OCI-M2 (cell line): ENCODE measurements around the gene PIMREG.
A peak's percentile ranks its signal among the peaks of the same experiment; 100 is the strongest.

Source experiments
- DNase-seq: peaks from one replicate; lab custom pipeline; 2025; ENCODE audit not compliant: unreplicated experiment; lab: John Stamatoyannopoulos, UW

Gene PIMREG, protein sequence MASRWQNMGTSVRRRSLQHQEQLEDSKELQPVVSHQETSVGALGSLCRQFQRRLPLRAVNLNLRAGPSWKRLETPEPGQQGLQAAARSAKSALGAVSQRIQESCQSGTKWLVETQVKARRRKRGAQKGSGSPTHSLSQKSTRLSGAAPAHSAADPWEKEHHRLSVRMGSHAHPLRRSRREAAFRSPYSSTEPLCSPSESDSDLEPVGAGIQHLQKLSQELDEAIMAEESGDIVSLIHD

GRCh38 chr17:6443692-6444570 lies at the start of gene PIMREG:
PIMREG (plus strand) TSS chr17:6444455; CDS start chr17:6445111, 656 bp downstream.
- DNase-seq = peak; percentile 29

DNA sequence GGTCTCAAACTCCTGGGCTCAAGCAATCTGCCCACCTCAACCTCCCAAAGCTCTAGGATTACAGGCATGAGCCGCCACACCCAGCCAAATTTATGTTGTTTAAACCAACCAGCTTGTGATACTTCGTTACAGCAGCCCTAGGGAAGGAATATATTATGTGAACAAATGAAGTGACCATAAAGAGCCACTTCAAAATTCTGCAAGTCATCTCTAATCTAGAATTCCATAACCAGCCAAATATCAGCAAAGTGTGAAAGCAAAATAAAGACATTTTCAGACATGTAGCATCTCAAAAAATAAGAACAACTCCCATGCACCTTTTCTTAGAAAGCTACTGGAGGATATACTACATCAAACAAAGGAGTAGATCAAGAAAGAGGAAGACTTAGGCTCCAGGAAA lies 45.3 kb upstream of the PIMREG start:
- DNase-seq = no peak

DNA sequence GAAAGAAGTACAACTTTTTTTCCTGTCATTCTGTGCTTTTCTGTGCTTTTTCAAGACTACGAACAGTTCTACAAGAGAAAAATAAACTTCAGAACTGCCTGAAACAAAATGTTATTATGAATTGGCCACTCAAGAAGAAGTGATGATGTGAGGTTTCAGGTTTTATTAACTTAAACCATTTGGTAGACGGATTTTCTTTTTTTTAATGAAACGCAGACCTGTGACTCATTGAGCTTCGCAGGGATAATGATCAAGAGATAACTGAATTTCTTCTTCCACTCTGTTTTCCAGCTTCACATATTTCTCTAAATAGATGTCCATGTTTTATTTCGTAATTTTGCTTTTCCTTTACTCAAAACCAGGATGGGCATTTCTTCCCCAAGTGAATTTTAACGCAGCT lies 42.0 kb upstream of the PIMREG start:
- DNase-seq = no peak

DNA sequence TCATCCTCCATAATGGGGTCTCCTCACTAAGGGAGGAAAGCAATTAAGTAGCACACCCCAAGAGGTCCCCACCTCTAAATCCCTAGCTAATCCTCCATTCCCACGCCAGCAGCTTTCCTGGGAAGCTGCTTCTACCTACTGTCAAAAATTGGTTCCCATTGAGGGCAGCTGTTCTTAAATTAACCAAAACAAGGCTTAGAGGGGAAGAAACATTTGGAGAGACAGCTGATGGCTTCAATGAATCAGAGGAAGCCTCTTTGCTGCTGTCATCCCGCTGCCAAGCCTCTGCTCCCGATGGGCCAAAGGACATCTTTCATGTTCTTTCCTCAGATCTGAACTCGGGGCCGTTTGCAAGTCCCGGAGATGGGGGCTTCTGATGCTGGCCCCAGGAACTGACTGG lies 36.0 kb upstream of the PIMREG start:
- DNase-seq = no peak

GRCh38 chr17:6408735-6409134 lies 35.5 kb upstream of the PIMREG start:
- no peak for DNase-seq

- DNase-seq = no peak
Measured at GRCh38 chr17:6413065-6413464, 31.2 kb upstream of the PIMREG start.

DNA sequence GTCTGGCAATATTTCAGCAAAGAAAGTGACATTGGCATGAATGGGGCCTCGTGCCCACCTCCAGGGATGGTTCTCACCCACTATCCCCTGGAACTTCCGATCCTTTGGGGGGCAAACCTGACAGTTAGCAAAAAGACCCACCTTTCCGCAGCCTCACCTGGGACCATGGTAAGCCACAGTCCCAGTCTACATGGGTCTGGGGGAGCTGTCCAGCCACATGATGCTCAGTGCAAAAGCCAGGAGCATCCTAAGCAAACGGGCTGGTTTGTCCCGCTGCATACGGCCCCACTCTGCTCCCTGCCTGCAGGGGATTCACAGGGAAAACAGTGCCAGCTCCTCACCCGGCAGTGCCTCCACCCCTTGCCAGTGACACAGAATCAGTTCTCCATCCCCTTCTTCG lies 28.6 kb upstream of the PIMREG start:
- DNase-seq = no peak

DNA sequence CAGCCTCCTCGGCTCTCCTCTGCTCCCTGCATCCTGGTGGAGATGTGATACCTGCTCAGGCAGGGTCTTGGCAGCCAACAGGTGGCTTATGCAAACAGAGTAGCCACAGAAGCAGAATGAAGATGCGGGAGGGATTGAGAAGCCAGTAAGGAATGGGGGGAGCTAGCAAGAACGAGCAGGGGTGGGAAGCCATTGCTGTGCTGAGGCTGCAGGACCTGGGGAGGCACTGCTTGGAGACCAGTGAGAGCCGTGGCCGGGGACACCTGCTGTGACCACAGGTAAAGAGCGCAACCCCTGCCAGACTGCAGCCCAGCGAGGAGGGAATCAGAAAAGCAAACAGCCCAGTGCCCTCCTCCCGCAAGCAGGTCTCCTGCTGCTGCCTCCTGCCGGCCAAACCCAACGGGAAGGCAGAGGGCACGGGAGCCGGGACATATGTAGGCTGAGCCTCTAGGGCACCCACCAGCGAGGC lies 24.0 kb upstream of the PIMREG start:
- no peak for DNase-seq

- no peak for DNase-seq
Measured at GRCh38 chr17:6421700-6422604, 22.3 kb upstream of the PIMREG start.

GRCh38 chr17:6422654-6423241 lies 21.5 kb upstream of the PIMREG start:
- no peak for DNase-seq

DNA sequence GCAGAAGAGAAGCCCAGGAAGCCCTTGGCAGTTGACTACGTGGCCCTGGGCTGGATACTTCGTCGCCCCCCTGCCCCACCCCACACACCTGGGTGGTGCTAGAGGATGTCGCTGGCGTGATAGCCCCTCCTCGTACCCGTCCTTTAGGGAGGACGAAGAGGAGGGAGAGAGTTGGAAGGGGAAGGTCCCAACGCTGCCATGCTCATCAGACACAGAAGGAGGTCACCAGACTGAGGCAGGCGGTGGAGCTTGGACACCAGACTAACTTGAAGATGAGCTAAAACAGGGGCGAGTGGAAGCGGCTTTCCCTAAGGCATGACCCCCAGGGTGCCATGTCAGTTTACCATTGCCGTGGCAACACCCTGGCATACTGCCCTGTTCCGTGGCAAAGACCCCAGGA lies 20.3 kb upstream of the PIMREG start:
- DNase-seq = no peak

GRCh38 chr17:6425407-6425806 lies 18.8 kb upstream of the PIMREG start:
- DNase-seq = no peak

DNA sequence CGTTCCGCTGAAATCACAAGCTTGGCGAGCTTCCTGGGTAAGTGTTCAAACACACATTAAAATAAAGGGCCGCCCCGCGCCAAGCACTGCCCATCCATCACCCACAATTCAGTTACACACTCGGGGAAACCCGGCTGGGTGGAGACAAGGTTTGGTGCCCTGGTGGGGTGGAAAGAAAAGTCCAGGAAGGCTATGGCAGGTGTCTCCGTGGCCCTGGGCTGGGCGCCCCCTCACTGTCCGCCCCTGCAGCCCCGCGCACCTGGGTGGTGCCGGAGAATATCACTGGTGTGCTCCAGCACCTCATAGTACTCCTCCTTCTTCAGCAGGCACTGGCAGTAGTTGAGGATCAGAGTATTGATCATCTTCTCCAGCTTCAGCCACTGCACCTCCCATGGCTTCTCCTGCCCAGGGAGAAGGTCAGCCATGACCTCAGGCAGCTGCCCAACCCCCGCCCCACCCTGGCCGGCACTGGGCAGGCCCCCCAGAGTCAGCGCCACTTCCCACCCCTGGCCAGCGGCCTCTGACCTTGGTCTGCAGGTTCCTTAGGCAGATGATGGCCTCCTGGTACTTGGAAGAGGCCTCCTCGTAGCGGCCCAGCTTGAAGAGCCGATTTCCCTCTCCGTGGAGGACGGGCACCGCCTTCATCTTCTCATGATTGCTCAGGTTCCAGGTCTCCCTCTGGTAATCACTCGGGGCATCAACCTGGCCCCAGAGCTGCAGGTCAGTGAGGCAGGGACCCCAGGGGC lies 17.7 kb upstream of the PIMREG start:
- no peak for DNase-seq

DNA sequence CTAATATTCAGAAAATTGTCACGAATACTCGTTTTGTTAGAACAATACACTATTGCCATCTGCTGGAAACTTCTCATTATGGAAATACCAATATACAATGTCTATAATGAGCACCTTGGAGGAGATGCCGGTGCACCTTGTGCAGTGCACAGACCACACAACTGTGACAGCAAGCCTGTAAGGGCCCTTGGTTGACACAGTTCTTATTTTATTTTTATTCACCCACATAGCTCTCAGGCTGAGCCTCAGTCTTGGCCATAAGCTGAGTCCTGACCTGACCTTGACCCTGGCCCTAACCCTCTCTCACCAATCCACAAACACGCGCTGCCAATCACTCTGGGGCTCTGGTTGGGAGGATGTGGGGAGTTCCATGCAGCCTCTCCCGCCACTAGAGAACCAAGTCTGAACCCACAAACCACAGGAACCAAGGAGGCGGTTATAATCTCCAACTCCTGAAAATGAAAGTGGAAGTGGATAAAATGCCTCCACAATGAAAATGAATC lies 16.9 kb upstream of the PIMREG start:
- DNase-seq = no peak

GRCh38 chr17:6428207-6428965 lies 15.9 kb upstream of the PIMREG start:
- DNase-seq = no peak

DNA sequence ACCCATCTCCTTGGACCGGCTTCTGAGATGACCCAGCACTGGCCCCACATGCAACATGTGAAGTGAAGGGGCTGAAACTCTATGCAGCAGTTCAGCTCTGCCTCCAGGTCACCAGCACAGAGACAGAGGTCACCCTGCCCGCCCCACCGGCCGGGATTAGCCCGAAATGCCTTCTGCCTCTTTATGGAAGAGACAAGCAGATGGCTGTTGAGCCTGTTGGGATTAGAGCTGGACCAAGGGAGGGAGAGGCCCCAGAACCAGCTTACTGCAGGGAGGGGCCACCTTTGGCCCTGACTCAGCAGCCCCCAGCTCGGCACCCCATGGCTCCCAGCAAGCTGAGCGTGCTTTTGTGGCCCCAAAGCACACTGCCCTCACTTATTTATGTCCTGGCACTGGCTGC lies 15.0 kb upstream of the PIMREG start:
- no peak for DNase-seq

DNA sequence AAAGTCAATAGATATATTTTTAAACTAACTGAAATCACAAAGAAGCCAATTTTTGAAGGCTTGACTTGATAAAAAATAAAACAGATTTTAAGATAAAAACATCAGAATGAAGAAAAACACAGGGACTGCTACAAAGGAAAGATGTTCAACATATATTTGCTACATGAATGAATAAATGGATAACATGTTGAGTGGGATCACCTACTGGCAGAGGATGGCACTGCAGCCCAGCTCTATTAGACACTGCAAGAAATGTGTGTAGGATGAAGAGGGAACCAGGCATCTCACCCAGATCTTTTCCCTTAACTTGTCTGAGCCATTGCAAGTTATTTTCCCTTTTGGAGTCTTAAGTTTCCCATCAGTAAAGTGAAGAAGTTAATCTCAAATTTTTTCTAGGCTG lies 13.5 kb upstream of the PIMREG start:
- no peak for DNase-seq

- no peak for DNase-seq
Measured at GRCh38 chr17:6435051-6435450, 9.2 kb upstream of the PIMREG start, which contains the start of gene AIPL1. AIPL1 (minus strand) TSS chr17:6435121; CDS start chr17:6435104, 17 bp downstream.

GRCh38 chr17:6435968-6436367 lies 8.3 kb upstream of the PIMREG start:
- DNase-seq = no peak
